ENCODE measurements around the gene TSEN2. TPM values are rescaled to one million over a fixed set of nuclear protein-coding genes. Genes with fewer than 3 reads are reported as not detected.

Gene TSEN2
- total RNA-seq, 1 donor from 2014 or later, result 33.3 TPM

- H3K36me3 Mint-ChIP-seq (ENCODE audit: insufficient read depth), result peaks cover 8% of the 10 kb centered on the region
- H3K4me3 Mint-ChIP-seq (ENCODE audit: low read depth), result no peak overlapping the region
- TF ChIP-seq, protein P1, sequence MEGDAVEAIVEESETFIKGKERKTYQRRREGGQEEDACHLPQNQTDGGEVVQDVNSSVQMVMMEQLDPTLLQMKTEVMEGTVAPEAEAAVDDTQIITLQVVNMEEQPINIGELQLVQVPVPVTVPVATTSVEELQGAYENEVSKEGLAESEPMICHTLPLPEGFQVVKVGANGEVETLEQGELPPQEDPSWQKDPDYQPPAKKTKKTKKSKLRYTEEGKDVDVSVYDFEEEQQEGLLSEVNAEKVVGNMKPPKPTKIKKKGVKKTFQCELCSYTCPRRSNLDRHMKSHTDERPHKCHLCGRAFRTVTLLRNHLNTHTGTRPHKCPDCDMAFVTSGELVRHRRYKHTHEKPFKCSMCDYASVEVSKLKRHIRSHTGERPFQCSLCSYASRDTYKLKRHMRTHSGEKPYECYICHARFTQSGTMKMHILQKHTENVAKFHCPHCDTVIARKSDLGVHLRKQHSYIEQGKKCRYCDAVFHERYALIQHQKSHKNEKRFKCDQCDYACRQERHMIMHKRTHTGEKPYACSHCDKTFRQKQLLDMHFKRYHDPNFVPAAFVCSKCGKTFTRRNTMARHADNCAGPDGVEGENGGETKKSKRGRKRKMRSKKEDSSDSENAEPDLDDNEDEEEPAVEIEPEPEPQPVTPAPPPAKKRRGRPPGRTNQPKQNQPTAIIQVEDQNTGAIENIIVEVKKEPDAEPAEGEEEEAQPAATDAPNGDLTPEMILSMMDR (IDR thresholded peaks at IDR 0.05; ENCODE audit: unreplicated experiment), result no peak
- H3K27me3 Mint-ChIP-seq, result no peaks in the 10 kb centered on the region
- peak overlapping the region; percentile 25 for H3K27ac Mint-ChIP-seq
- H3K9me3 Mint-ChIP-seq (ENCODE audit: low read depth), result no peaks in the 10 kb centered on the region
- DNase-seq (ENCODE audit: low spot score, unreplicated experiment), result no peak
- H3K4me1 Mint-ChIP-seq (ENCODE audit: low read depth), result peaks cover 9% of the 10 kb centered on the region
Measured at GRCh38 chr3:12513694-12514446, 29.6 kb downstream of the TSEN2 start.

GRCh38 chr3:12515631-12516030 is 31.4 kb downstream of the TSEN2 start:
- no peak overlapping the region for H3K27ac Mint-ChIP-seq
- H3K4me1 Mint-ChIP-seq (ENCODE audit: low read depth), result peaks cover 9% of the 10 kb centered on the region
- TF ChIP-seq, protein P1 (IDR thresholded peaks at IDR 0.05; ENCODE audit: unreplicated experiment), result no peak
- H3K36me3 Mint-ChIP-seq (ENCODE audit: insufficient read depth), result peaks cover 7% of the 10 kb centered on the region
- no peaks in the 10 kb centered on the region for H3K9me3 Mint-ChIP-seq (ENCODE audit: low read depth)
- DNase-seq (ENCODE audit: low spot score, unreplicated experiment), result no peak
- H3K27me3 Mint-ChIP-seq, result no peaks in the 10 kb centered on the region
- no peak overlapping the region for H3K4me3 Mint-ChIP-seq (ENCODE audit: low read depth)

DNA sequence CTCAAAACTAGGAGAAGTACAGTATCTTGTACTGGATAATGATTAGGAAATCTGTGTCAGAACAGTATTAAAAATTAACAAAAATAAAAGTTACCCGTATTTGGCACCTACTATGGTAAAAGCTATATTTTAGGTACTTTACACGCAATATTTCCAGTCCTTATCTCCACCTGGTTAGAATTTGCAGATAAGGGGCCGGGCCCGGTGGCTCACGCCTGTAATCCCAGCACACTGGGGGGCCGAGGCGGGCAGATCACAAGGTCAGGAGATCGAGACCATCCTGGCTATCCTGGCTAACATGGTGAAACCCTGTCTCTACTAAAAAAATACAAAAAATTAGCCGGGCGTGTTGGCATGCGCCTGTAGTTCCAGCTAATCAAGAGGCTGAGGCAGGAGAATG is 32.6 kb downstream of the TSEN2 start:
- Mint-ChIP-seq H3K9me3 (ENCODE audit: low read depth) (peaks cover 4% of the 10 kb centered on the region), H3K36me3 (ENCODE audit: insufficient read depth) (peaks cover 14% of the 10 kb centered on the region), H3K27me3 (no peaks in the 10 kb centered on the region), H3K27ac (no peak overlapping the region), H3K4me3 (ENCODE audit: low read depth) (no peak overlapping the region), H3K4me1 (ENCODE audit: low read depth) (peaks cover 9% of the 10 kb centered on the region)
- DNase-seq (ENCODE audit: low spot score, unreplicated experiment), result no peak
- TF ChIP-seq, protein P1 (IDR thresholded peaks at IDR 0.05; ENCODE audit: unreplicated experiment), result no peak

DNA sequence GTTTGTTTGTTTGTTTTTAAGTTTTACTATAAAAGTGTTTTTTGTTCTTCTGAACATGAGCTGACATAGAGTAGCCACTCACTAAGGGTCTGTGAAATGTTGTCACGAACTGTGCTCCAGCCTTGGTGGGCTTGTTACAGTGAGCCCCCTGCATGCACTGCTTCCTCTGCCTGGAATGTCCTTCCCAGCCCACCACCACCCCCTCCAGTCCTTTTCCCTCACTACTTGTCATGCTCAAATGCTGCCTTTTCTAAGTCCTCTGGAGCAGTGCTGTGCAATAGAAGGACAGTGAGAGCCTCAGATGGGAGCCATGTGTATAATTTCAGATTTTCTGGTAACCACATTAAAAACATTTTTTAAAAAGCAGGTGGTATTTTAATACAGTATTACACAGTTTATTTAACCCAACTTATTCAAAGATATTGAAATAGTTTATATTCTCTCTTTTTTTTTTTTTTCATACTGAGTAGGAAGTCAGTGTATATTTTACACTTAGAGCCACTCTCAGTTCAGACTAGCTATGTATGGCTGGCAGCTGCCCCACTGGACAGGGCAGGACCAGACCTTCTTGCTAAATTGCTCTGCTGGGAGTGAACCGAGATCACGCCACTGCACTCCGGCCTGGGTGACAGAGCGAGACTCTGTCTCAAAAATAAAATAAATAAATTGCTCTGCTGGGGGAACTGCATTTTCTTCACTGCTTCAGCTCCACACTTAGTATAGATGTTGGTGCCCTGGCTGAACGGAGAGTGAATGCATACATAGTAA is 34.2 kb downstream of the TSEN2 start:
- Mint-ChIP-seq H3K9me3 (ENCODE audit: low read depth) (peaks cover 4% of the 10 kb centered on the region), H3K4me1 (ENCODE audit: low read depth) (peaks cover 9% of the 10 kb centered on the region), H3K27ac (peak overlapping the region; percentile 71), H3K4me3 (ENCODE audit: low read depth) (no peak overlapping the region), H3K36me3 (ENCODE audit: insufficient read depth) (peaks cover 20% of the 10 kb centered on the region), H3K27me3 (no peaks in the 10 kb centered on the region)
- TF ChIP-seq, protein P1 (IDR thresholded peaks at IDR 0.05; ENCODE audit: unreplicated experiment), result no peak
- no peak for DNase-seq (ENCODE audit: low spot score, unreplicated experiment)

GRCh38 chr3:12521010-12521409 is 36.7 kb downstream of the TSEN2 start:
- TF ChIP-seq, protein P1 (IDR thresholded peaks at IDR 0.05; ENCODE audit: unreplicated experiment), result no peak
- peaks cover 9% of the 10 kb centered on the region for H3K4me1 Mint-ChIP-seq (ENCODE audit: low read depth)
- no peak for DNase-seq (ENCODE audit: low spot score, unreplicated experiment)
- no peaks in the 10 kb centered on the region for H3K27me3 Mint-ChIP-seq
- peaks cover 22% of the 10 kb centered on the region for H3K36me3 Mint-ChIP-seq (ENCODE audit: insufficient read depth)
- H3K27ac Mint-ChIP-seq, result no peak overlapping the region
- no peak overlapping the region for H3K4me3 Mint-ChIP-seq (ENCODE audit: low read depth)
- peaks cover 4% of the 10 kb centered on the region for H3K9me3 Mint-ChIP-seq (ENCODE audit: low read depth)
